PC-3 (cell line): ENCODE measurements around the gene HTR2C. TPM values are rescaled to one million over a fixed set of nuclear protein-coding genes. Genes with fewer than 3 reads are reported as not detected.
A peak's percentile ranks its signal among the peaks of the same experiment; 100 is the strongest.

Experiments used
- ATAC-seq: fragments of 200-7000 bp; cut with Tn5 transposase; 2 replicates; pipeline ENCODE4 v1.9.1; 2020; ENCODE audit warnings: mild to moderate bottlenecking, moderate library complexity
- BruUV-seq: library from RNA; stranded (reverse); fragments of 400-500 nt; replicated peaks from 2 replicates; lab custom pipeline; 2021; lab: Mats Ljungman, UMichigan
- CTCF ChIA-PET: fragments of 300-600 bp; sonication (Branson Sonifier 250); formaldehyde crosslinking; loops from one replicate; lab custom pipeline; 2022; ENCODE audit warnings: antibody characterized with exemption; lab: Charles Lee
- POLR2A ChIA-PET: fragments of 300-600 bp; sonication (Branson Sonifier 250); formaldehyde crosslinking; loops from one replicate; lab custom pipeline; 2022; ENCODE audit warnings: antibody characterized with exemption; ENCODE audit not compliant: unreplicated experiment; lab: Charles Lee
- DNase-seq: peaks from one replicate; pipeline ENCODE4 v3.0.0-alpha.2; 2015
- H2AFZ ChIP-seq: fragments of 300-600 bp; sonication (generic); 2 replicates; pipeline ENCODE4 v1.6.0; 2016; ENCODE audit warnings: antibody characterized with exemption, low read length
- H3F3A ChIP-seq: fragments of 300-600 bp; sonication (generic); one replicate; pipeline ENCODE4 v1.6.0; 2017; ENCODE audit warnings: antibody characterized with exemption, low read length, control low read depth, mild to moderate bottlenecking; ENCODE audit not compliant: unreplicated experiment
- H3K27ac ChIP-seq: fragments of 300-600 bp; sonication (generic); 2 replicates; pipeline ENCODE4 v1.5.1; 2016; ENCODE audit warnings: mild to moderate bottlenecking, low read length
- H3K27me3 ChIP-seq: fragments of 300-600 bp; sonication (generic); 2 replicates; pipeline ENCODE4 v1.6.1; 2016; ENCODE audit warnings: low read length, mixed read lengths
- H3K36me3 ChIP-seq: fragments of 300-600 bp; sonication (generic); 2 replicates; pipeline ENCODE4 v1.6.1; 2016; ENCODE audit warnings: low read depth, mixed run types, low read length, mixed read lengths
- H3K4me1 ChIP-seq: fragments of 300-600 bp; sonication (generic); 2 replicates; pipeline ENCODE4 v1.5.1; 2016; ENCODE audit warnings: low read length; ENCODE audit not compliant: insufficient read depth
- H3K4me2 ChIP-seq: fragments of 300-600 bp; sonication (generic); 2 replicates; pipeline ENCODE4 v1.6.0; 2016; ENCODE audit warnings: low read length
- H3K4me3 ChIP-seq: fragments of 300-600 bp; sonication (generic); 2 replicates; pipeline ENCODE4 v1.5.1; 2016; ENCODE audit warnings: mild to moderate bottlenecking, low read length, mixed read lengths
- H3K79me2 ChIP-seq: fragments of 300-600 bp; sonication (generic); 2 replicates; pipeline ENCODE4 v1.6.1; 2017; ENCODE audit warnings: low read length, mixed read lengths
- H3K9ac ChIP-seq: fragments of 300-600 bp; sonication (generic); 2 replicates; pipeline ENCODE4 v1.6.0; 2016; ENCODE audit warnings: mild to moderate bottlenecking, low read length
- H3K9me2 ChIP-seq: fragments of 300-600 bp; sonication (generic); replicated peaks from 2 replicates; pipeline ENCODE4 v1.6.1; 2016; ENCODE audit warnings: mixed run types, low read length, mixed read lengths
- H3K9me3 ChIP-seq: fragments of 300-600 bp; sonication (generic); 2 replicates; pipeline ENCODE4 v1.6.1; 2016; ENCODE audit warnings: low read length, mixed read lengths
- H4K20me1 ChIP-seq: fragments of 300-600 bp; sonication (generic); 2 replicates; pipeline ENCODE4 v1.6.1; 2016; ENCODE audit warnings: low read length, mixed read lengths
- EZH2 ChIP-seq: fragments of 300-600 bp; sonication (generic); IDR thresholded peaks from one replicate; pipeline ENCODE4 v1.6.1; 2017; ENCODE audit warnings: antibody characterized with exemption, mild to moderate bottlenecking, low read length; ENCODE audit not compliant: unreplicated experiment
- EZH2phosphoT487 ChIP-seq: fragments of 300-600 bp; sonication (generic); IDR thresholded peaks from 2 replicates; pipeline ENCODE4 v1.6.1; 2018; ENCODE audit warnings: mild to moderate bottlenecking, antibody characterized with exemption, low read length, borderline replicate concordance
- intact Hi-C: fragments of 100-400 bp; cut with micrococcal nuclease; formaldehyde crosslinking; loops from 2 replicates; pipeline ENCODE4 v1.9.0; 2023
- total RNA-seq: library from RNA; depleted of rRNA; stranded (reverse); fragments of >200 nt; gene quantifications from 2 replicates; pipeline ENCODE4 v1.2.3, GENCODE V29; 2014
- TF ChIP-seq, protein P1 (sequence below): fragments of 300-600 bp; sonication (generic); conservative IDR thresholded peaks from 2 replicates; pipeline ENCODE4 v1.5.1; 2017; ENCODE audit warnings: antibody characterized with exemption, low read depth, mild to moderate bottlenecking, low read length

The HTR2C gene
- total RNA-seq, 1 experiment from 2014 or later, result 0.07 TPM

DNA sequence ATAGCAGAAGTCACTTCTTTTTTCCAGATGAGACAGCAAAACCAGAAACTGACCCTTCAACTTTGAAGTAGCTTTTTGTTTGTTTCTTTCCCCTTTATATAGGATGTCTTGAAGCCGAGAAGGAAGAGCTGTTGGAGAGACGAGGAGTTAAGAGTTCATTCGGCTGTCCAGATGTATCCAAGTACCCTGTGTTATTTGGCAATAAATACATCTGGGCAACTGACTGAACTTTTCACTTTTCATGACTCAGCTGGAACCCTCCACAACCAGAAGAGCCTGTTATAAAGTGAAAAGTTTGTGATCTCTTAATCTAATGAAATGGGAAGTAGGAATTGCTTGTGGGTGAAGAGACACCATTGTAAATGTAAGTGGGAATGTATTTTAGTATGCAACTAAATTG lies 131.2 kb downstream of the HTR2C start:
- ChIA-PET CTCF (no interaction called here), POLR2A (no interaction called here)
- H3K79me2 ChIP-seq, result no peaks in the 10 kb centered on the region
- no peaks in the 10 kb centered on the region for H3K4me1 ChIP-seq
- H3K4me2 ChIP-seq, result no peak overlapping the region
- H3K27me3 ChIP-seq, result no peaks in the 10 kb centered on the region
- BruUV-seq, result no TSS peak
- intact Hi-C loops, result no loop called here
- H3K9me2 ChIP-seq, result no peaks in the 10 kb centered on the region
- no peaks in the 10 kb centered on the region for H4K20me1 ChIP-seq
- no peak overlapping the region for H3K9ac ChIP-seq
- H2AFZ ChIP-seq, result no peak overlapping the region
- DNase-seq, result peak; percentile 7
- no peak overlapping the region for H3K27ac ChIP-seq
- H3F3A ChIP-seq, result no peaks in the 10 kb centered on the region
- H3K9me3 ChIP-seq, result no peaks in the 10 kb centered on the region
- H3K36me3 ChIP-seq, result no peaks in the 10 kb centered on the region
- no peak for ATAC-seq
- no peak overlapping the region for H3K4me3 ChIP-seq
- TF ChIP-seq EZH2phosphoT487 (no peak), EZH2 (no peak)
- TF ChIP-seq, protein P1, sequence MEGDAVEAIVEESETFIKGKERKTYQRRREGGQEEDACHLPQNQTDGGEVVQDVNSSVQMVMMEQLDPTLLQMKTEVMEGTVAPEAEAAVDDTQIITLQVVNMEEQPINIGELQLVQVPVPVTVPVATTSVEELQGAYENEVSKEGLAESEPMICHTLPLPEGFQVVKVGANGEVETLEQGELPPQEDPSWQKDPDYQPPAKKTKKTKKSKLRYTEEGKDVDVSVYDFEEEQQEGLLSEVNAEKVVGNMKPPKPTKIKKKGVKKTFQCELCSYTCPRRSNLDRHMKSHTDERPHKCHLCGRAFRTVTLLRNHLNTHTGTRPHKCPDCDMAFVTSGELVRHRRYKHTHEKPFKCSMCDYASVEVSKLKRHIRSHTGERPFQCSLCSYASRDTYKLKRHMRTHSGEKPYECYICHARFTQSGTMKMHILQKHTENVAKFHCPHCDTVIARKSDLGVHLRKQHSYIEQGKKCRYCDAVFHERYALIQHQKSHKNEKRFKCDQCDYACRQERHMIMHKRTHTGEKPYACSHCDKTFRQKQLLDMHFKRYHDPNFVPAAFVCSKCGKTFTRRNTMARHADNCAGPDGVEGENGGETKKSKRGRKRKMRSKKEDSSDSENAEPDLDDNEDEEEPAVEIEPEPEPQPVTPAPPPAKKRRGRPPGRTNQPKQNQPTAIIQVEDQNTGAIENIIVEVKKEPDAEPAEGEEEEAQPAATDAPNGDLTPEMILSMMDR, result no peak

DNA sequence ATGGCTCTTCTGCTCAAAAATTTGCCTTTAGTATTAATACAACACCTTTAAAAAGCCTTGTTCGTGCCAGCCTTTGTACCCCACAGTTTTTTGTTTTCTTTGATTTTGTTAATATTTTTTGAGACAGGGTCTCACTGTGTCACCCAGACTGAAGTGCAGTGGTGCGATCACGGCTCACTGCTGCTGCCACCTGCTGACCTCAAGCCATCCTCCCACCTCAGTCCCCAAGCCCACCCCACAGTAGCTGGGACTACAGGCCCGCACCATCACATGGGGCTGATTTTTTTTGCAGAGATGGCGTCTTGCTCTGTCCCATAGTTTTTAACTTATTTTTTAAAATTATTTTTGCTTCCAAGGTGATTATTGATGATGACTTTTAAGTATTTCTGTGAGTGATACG lies 134.0 kb downstream of the HTR2C start:
- intact Hi-C loops, result no loop called here
- CTCF ChIA-PET, result no interaction called here

DNA sequence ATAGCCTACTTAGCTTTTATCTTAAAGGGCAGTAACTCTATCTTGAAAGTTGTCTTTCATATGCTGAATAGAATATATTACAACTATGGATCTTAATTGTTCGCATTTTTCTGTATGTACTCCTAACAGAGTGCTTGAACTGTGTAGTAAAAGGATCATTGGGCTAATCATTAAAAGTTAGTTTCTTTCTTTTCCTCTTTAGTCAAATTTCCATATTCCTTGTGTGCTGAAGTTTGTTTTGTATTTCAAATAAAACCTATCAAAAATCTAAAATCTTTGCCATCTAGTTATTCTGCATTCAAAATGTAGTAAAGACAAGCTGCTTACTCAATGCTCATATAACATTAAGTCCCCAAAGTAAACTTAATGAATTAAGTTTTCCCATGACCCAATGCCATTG lies 182.7 kb downstream of the HTR2C start:
- Histone ChIP-seq H3K9ac (no peak overlapping the region), H4K20me1 (no peaks in the 10 kb centered on the region), H3K36me3 (no peaks in the 10 kb centered on the region), H3K9me2 (no peaks in the 10 kb centered on the region), H2AFZ (no peak overlapping the region), H3K79me2 (no peaks in the 10 kb centered on the region), H3K4me3 (no peak overlapping the region), H3K4me1 (no peaks in the 10 kb centered on the region), H3K4me2 (no peak overlapping the region), H3K27ac (no peak overlapping the region), H3K27me3 (no peaks in the 10 kb centered on the region), H3K9me3 (no peaks in the 10 kb centered on the region), H3F3A (no peaks in the 10 kb centered on the region)
- BruUV-seq, result no TSS peak
- ATAC-seq, result no peak
- CTCF ChIA-PET, result no interaction called here
- POLR2A ChIA-PET, result no interaction called here
- no peak for DNase-seq
- TF ChIP-seq EZH2 (no peak), EZH2phosphoT487 (no peak)
- TF ChIP-seq, protein P1, result no peak
- intact Hi-C loops, result no loop called here

More for the DNA sequence above, 134.0 kb downstream of the HTR2C start:
- no peak for TF ChIP-seq EZH2phosphoT487
- TF ChIP-seq, protein P1, result no peak; the same call in 1 of the 2 replicates
- TF ChIP-seq EZH2, result no peak
- H3K9me2 ChIP-seq, result no peaks in the 10 kb centered on the region
- no peak overlapping the region for H3K9ac ChIP-seq
- no TSS peak for BruUV-seq
- H3K79me2 ChIP-seq, result no peaks in the 10 kb centered on the region
- DNase-seq, result no peak
- no peaks in the 10 kb centered on the region for H4K20me1 ChIP-seq
- H3K27me3 ChIP-seq, result no peaks in the 10 kb centered on the region
- no peaks in the 10 kb centered on the region for H3K4me1 ChIP-seq
- H3K27ac ChIP-seq, result no peak overlapping the region
- no peak overlapping the region for H3K4me3 ChIP-seq
- no peak overlapping the region for H3K4me2 ChIP-seq
- H2AFZ ChIP-seq, result no peak overlapping the region
- no peaks in the 10 kb centered on the region for H3F3A ChIP-seq
- no peaks in the 10 kb centered on the region for H3K9me3 ChIP-seq
- POLR2A ChIA-PET, result no interaction called here
- no peak for ATAC-seq
- H3K36me3 ChIP-seq, result no peaks in the 10 kb centered on the region
